ENCODE measurements around the gene S100PBP. TPM values are rescaled to one million over a fixed set of nuclear protein-coding genes. Genes with fewer than 3 reads are reported as not detected.

S100PBP gene
- total and polyA plus RNA-seq, 10 of the 15 experiments (the other 5 are each of a cell fraction or from before 2014, with no cell fraction given) = 17.0 to 98.3 (median 40.6) TPM

- TF ChIP-seq TAF1 (IDR thresholded peaks at IDR 0.05; ENCODE audit: borderline replicate concordance, low read depth, low read length) = no peak
- peak; percentile 87 for TF ChIP-seq MEF2B (IDR thresholded peaks at IDR 0.05; ENCODE audit: partially characterized antibody, poor library complexity, severe bottlenecking)
- TF ChIP-seq BCLAF1 (IDR thresholded peaks at IDR 0.05) = no peak
- 0 out of 3 replicates have a peak, but pooled peaks have one; percentile 4 for TF ChIP-seq POU2F2 (IDR thresholded peaks at IDR 0.05; ENCODE audit: borderline replicate concordance, low read depth, low read length)
- TF ChIP-seq SUZ12 (IDR thresholded peaks at IDR 0.05; ENCODE audit: unreplicated experiment) = no peak
- TF ChIP-seq STAT3 (IDR thresholded peaks at IDR 0.05; ENCODE audit: low read depth, low read length) = no peak
- TF ChIP-seq IKZF2 (IDR thresholded peaks at IDR 0.05) = peak; percentile 11 to 44; a peak in 3 of 4 replicates
- no peak for TF ChIP-seq KDM1A (IDR thresholded peaks at IDR 0.05; ENCODE audit: borderline replicate concordance)
- TF ChIP-seq ZBTB40 (IDR thresholded peaks at IDR 0.05; ENCODE audit: borderline replicate concordance) = no peak
- TF ChIP-seq TCF3 (IDR thresholded peaks at IDR 0.05; ENCODE audit: borderline replicate concordance, insufficient read depth, low read depth, low read length) = no peak
- peak; percentile 37; the same call in 1 of the 2 replicates for TF ChIP-seq NKRF (conservative IDR thresholded peaks at IDR 0.05)
- TF ChIP-seq ZSCAN29 (IDR thresholded peaks at IDR 0.05) = no peak
- peak; percentile 82; the same call in 1 of the 2 replicates for TF ChIP-seq RB1 (IDR thresholded peaks at IDR 0.05; ENCODE audit: borderline replicate concordance)
- no peak for TF ChIP-seq TBL1XR1 (IDR thresholded peaks at IDR 0.05; ENCODE audit: low read depth, low read length)
- TF ChIP-seq POLR2AphosphoS2 (IDR thresholded peaks at IDR 0.05; ENCODE audit: low read depth, low read length) = no peak; the same call in 1 of the 2 replicates
- peak; percentile 49; the same call in 1 of the 2 replicates for TF ChIP-seq POLR2AphosphoS5 (IDR thresholded peaks at IDR 0.05; ENCODE audit: low read length)
- no peak for TF ChIP-seq HDAC6 (IDR thresholded peaks at IDR 0.05; ENCODE audit: unreplicated experiment)
- no peak for TF ChIP-seq PBX3 (IDR thresholded peaks at IDR 0.05; ENCODE audit: insufficient replicate concordance, low read depth, low read length)
Observed at GRCh38 chr1:32817815-32818786, 648 bp downstream of the S100PBP start (continued).

Data from GM12878 (cell line).